Endothelial cell (in vitro differentiated cells): ENCODE results near the gene SEC11C. TPM values are rescaled to one million over a fixed set of nuclear protein-coding genes. Genes with fewer than 3 reads are reported as not detected.
A peak's percentile ranks its signal among the peaks of the same experiment; 100 is the strongest.

Experiments used
- DNase-seq: peaks from one replicate; pipeline ENCODE4 v3.0.0; 2021; ENCODE audit warnings: low spot score
- H3K27ac Mint-ChIP-seq: one replicate; pipeline ENCODE4 v1.8.0; 2021; ENCODE audit warnings: mixed read lengths, inconsistent platforms; ENCODE audit not compliant: unreplicated experiment
- H3K27me3 Mint-ChIP-seq: one replicate; pipeline ENCODE4 v1.8.0; 2021; ENCODE audit warnings: mild to moderate bottlenecking, moderate library complexity, mixed read lengths, inconsistent platforms; ENCODE audit not compliant: unreplicated experiment
- H3K36me3 Mint-ChIP-seq: one replicate; pipeline ENCODE4 v1.8.0; 2021; ENCODE audit warnings: mild to moderate bottlenecking, low read depth, mixed read lengths, inconsistent platforms; ENCODE audit not compliant: unreplicated experiment
- H3K4me1 Mint-ChIP-seq: one replicate; pipeline ENCODE4 v1.8.0; 2021; ENCODE audit warnings: mild to moderate bottlenecking, mixed read lengths, inconsistent platforms; ENCODE audit not compliant: unreplicated experiment
- H3K4me3 Mint-ChIP-seq: one replicate; pipeline ENCODE4 v1.8.0; 2021; ENCODE audit warnings: mild to moderate bottlenecking, mixed read lengths, inconsistent platforms; ENCODE audit not compliant: unreplicated experiment
- H3K9me3 Mint-ChIP-seq: one replicate; pipeline ENCODE4 v1.8.0; 2021; ENCODE audit warnings: mixed read lengths, inconsistent platforms; ENCODE audit not compliant: unreplicated experiment
- CTCF ChIP-seq: fragments of 200-600 bp; sonication (generic); IDR thresholded peaks from one replicate; pipeline ENCODE4 v1.5.0; 2021; ENCODE audit warnings: antibody characterized with exemption; ENCODE audit not compliant: unreplicated experiment
- long read RNA-seq: library from polyadenylated mRNA; unstranded; transcript quantifications from one replicate; pipeline ENCODE4 v2.0.0, GENCODE V29; 2020; ENCODE audit not compliant: unreplicated experiment
- total RNA-seq: library from RNA; stranded (reverse); fragmentation: NEBNext Ultra II Directional; extraction: Animal tissue kit (Norgen Biotek cat#: 25700); gene quantifications from one replicate; pipeline ENCODE4 v1.2.1, GENCODE V29; 2021; ENCODE audit not compliant: unreplicated experiment

The SEC11C gene
- total RNA-seq = 24.6 TPM
- long read RNA-seq, transcript SEC11C-204 (6 exons, 1,202 nt) = major isoform, 13 of 19 reads
- long read RNA-seq, partial matches to known transcripts = 0 of 19 reads
- long read RNA-seq, other reads (novel, unspliced or antisense) = 3 of 19 reads

GRCh38 chr18:59139615-59140301 lies at the start of gene SEC11C:
SEC11C (plus strand) TSS chr18:59139884; CDS start chr18:59139949, 65 bp downstream.
- peak within 1 kb of the TSS; percentile 97 for H3K4me3 Mint-ChIP-seq
- no peaks in the 10 kb centered on the region for H3K36me3 Mint-ChIP-seq
- peak; percentile 92 for DNase-seq
- peaks cover 6% of the 10 kb centered on the region for H3K4me1 Mint-ChIP-seq
- H3K9me3 Mint-ChIP-seq = no peaks in the 10 kb centered on the region
- peak within 1 kb of the TSS; percentile 83 for H3K27ac Mint-ChIP-seq
- peaks cover 4% of the 10 kb centered on the region for H3K27me3 Mint-ChIP-seq
- no peak for TF ChIP-seq CTCF

GRCh38 chr18:59090966-59091603 lies 48.6 kb upstream of the SEC11C start:
- no peak for TF ChIP-seq CTCF
- DNase-seq = no peak
- Mint-ChIP-seq H3K36me3 (no peaks in the 10 kb centered on the region), H3K4me3 (no peak overlapping the region), H3K9me3 (no peaks in the 10 kb centered on the region), H3K4me1 (no peaks in the 10 kb centered on the region), H3K27me3 (no peaks in the 10 kb centered on the region), H3K27ac (no peak overlapping the region)

GRCh38 chr18:59093668-59094067 lies 46.0 kb upstream of the SEC11C start:
- no peaks in the 10 kb centered on the region for H3K9me3 Mint-ChIP-seq
- H3K4me3 Mint-ChIP-seq = no peak overlapping the region
- no peaks in the 10 kb centered on the region for H3K27me3 Mint-ChIP-seq
- no peaks in the 10 kb centered on the region for H3K36me3 Mint-ChIP-seq
- no peak overlapping the region for H3K27ac Mint-ChIP-seq
- no peak for TF ChIP-seq CTCF
- H3K4me1 Mint-ChIP-seq = no peaks in the 10 kb centered on the region
- no peak for DNase-seq

- H3K4me1 Mint-ChIP-seq = no peaks in the 10 kb centered on the region
- TF ChIP-seq CTCF = no peak
- no peaks in the 10 kb centered on the region for H3K9me3 Mint-ChIP-seq
- no peaks in the 10 kb centered on the region for H3K36me3 Mint-ChIP-seq
- no peak for DNase-seq
- no peaks in the 10 kb centered on the region for H3K27me3 Mint-ChIP-seq
- H3K27ac Mint-ChIP-seq = no peak overlapping the region
- H3K4me3 Mint-ChIP-seq = no peak overlapping the region
These were observed 45.1 kb upstream of the SEC11C start for GRCh38 chr18:59094569-59094968.
